ENCODE results near the gene DUS4L.

- TF ChIP-seq CTCF (conservative IDR thresholded peaks at IDR 0.05 in 1 of 2, IDR thresholded peaks at IDR 0.05 in 1 of 2; ENCODE audit: extremely low read depth in 1 of 2, insufficient read depth in 1 of 2, low read depth in 1 of 2, low read length in 2 of 2) (no peak), EZH2 (IDR thresholded peaks at IDR 0.05; ENCODE audit: borderline replicate concordance, low read length) (no peak)
Measured at GRCh38 chr7:107593025-107593410, 29.2 kb downstream of the DUS4L start.

Data from mammary epithelial cell (primary cell).